Smooth muscle cell (in vitro differentiated cells): Measurements from ENCODE around the gene NPC1. TPM values are rescaled to one million over a fixed set of nuclear protein-coding genes. Genes with fewer than 3 reads are reported as not detected.

Source experiments
- DNase-seq: peaks from one replicate; lab custom pipeline; 2025; ENCODE audit not compliant: unreplicated experiment; lab: John Stamatoyannopoulos, UW
- H2AFZ ChIP-seq: fragments of 200-600 bp; sonication (generic); 2 replicates; pipeline ENCODE4 v1.6.0; 2016; ENCODE audit warnings: antibody characterized with exemption, low read depth, mild to moderate bottlenecking
- H3F3A ChIP-seq: fragments of 200-600 bp; sonication (generic); 2 replicates; pipeline ENCODE4 v1.6.0; 2017; ENCODE audit warnings: antibody characterized with exemption, low read depth
- H3K27ac ChIP-seq: fragments of 200-600 bp; sonication (generic); 2 replicates; pipeline ENCODE4 v1.5.1; 2016; ENCODE audit warnings: low read depth, mild to moderate bottlenecking
- H3K27me3 ChIP-seq: fragments of 200-600 bp; sonication (generic); 2 replicates; pipeline ENCODE4 v1.6.1; 2016; ENCODE audit warnings: low read depth, mild to moderate bottlenecking
- H3K36me3 ChIP-seq: fragments of 200-600 bp; sonication (generic); 2 replicates; pipeline ENCODE4 v1.5.1; 2016; ENCODE audit warnings: low read depth
- H3K4me1 ChIP-seq: fragments of 200-600 bp; sonication (generic); 2 replicates; pipeline ENCODE4 v1.5.1; 2016; ENCODE audit warnings: low read depth
- H3K4me2 ChIP-seq: fragments of 200-600 bp; sonication (generic); 2 replicates; pipeline ENCODE4 v1.6.0; 2016; ENCODE audit warnings: mild to moderate bottlenecking
- H3K4me3 ChIP-seq: fragments of 200-600 bp; sonication (generic); 2 replicates; pipeline ENCODE4 v1.5.1; 2016; ENCODE audit warnings: mild to moderate bottlenecking
- H3K79me2 ChIP-seq: fragments of 200-600 bp; sonication (generic); 2 replicates; pipeline ENCODE4 v1.6.0; 2016; ENCODE audit warnings: low read depth, mild to moderate bottlenecking
- H3K9ac ChIP-seq: fragments of 200-600 bp; sonication (generic); 2 replicates; pipeline ENCODE4 v1.6.0; 2016; ENCODE audit warnings: low read depth
- H3K9me3 ChIP-seq: fragments of 200-600 bp; sonication (generic); replicated peaks from 2 replicates; pipeline ENCODE4 v1.5.1; 2016; ENCODE audit warnings: low read depth
- H4K20me1 ChIP-seq: fragments of 200-600 bp; sonication (generic); 2 replicates; pipeline ENCODE4 v1.6.0; 2016; ENCODE audit warnings: low read depth
- WGBS: methylation state at CpG from one replicate; pipeline ENCODE4 v1.1.7; 2016; ENCODE audit warnings: low lambda C conversion rate; 5-methylcytosine and 5-hydroxymethylcytosine counted together
- polyA plus RNA-seq: library from polyadenylated mRNA; unstranded; fragments of >200 nt; fragmentation: Nextera tagmentation; extraction: Ambion mirVana; gene quantifications from 2 replicates; pipeline ENCODE4 v1.2.1, GENCODE V29; 2016
- total RNA-seq: library from RNA; depleted of rRNA; stranded (reverse); fragments of >200 nt; gene quantifications from 2 replicates; pipeline ENCODE4 v1.2.3, GENCODE V29; 2014
- TF ChIP-seq, protein P1 (sequence below): fragments of 200-600 bp; sonication (generic); IDR thresholded peaks from 2 replicates; pipeline ENCODE4 v1.5.1; 2017; ENCODE audit warnings: borderline replicate concordance, mild to moderate bottlenecking, antibody characterized with exemption; ENCODE audit not compliant: insufficient read depth, poor library complexity, severe bottlenecking

Gene NPC1
- total and polyA plus RNA-seq, 2 experiments from 2014 or later, result 29.9 to 55.5 TPM

DNA sequence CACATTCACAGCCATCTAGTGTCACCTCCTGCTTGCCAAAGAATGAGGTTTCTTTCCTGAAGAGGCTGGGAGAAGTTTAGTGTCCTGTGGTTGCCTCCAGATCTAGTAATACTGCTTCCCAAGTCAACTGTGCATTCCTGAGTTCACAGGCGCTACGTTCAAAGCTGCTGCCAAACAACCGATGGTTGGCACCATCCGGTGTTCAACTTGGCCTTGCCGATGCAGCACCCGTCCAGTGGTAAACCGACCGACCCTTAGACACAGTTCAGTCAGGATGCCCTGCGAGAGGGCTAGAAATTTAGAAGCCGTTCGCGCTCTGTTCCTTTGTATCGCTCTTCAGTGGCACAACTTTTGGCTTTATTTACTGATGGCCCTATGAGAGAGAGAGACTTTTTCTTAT is 54.4 kb downstream of the NPC1 start:
- TF ChIP-seq, protein P1, sequence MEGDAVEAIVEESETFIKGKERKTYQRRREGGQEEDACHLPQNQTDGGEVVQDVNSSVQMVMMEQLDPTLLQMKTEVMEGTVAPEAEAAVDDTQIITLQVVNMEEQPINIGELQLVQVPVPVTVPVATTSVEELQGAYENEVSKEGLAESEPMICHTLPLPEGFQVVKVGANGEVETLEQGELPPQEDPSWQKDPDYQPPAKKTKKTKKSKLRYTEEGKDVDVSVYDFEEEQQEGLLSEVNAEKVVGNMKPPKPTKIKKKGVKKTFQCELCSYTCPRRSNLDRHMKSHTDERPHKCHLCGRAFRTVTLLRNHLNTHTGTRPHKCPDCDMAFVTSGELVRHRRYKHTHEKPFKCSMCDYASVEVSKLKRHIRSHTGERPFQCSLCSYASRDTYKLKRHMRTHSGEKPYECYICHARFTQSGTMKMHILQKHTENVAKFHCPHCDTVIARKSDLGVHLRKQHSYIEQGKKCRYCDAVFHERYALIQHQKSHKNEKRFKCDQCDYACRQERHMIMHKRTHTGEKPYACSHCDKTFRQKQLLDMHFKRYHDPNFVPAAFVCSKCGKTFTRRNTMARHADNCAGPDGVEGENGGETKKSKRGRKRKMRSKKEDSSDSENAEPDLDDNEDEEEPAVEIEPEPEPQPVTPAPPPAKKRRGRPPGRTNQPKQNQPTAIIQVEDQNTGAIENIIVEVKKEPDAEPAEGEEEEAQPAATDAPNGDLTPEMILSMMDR, result no peak
- no peaks in the 10 kb centered on the region for H3K9me3 ChIP-seq
- H3K27ac ChIP-seq, result no peak overlapping the region
- no peak for DNase-seq
- H3K4me3 ChIP-seq, result no peak overlapping the region
- no peaks in the 10 kb centered on the region for H3K79me2 ChIP-seq
- 98% methylated on average over 13 of the region's 13 CpGs for WGBS
- H3K4me1 ChIP-seq, result no peaks in the 10 kb centered on the region
- no peaks in the 10 kb centered on the region for H3K27me3 ChIP-seq
- no peak overlapping the region for H3K9ac ChIP-seq
- H3K4me2 ChIP-seq, result no peak overlapping the region
- H2AFZ ChIP-seq, result no peak overlapping the region
- peaks cover 26% of the 10 kb centered on the region for H3F3A ChIP-seq
- peaks cover under 1% of the 10 kb centered on the region for H4K20me1 ChIP-seq
- H3K36me3 ChIP-seq, result peaks cover 11% of the 10 kb centered on the region

DNA sequence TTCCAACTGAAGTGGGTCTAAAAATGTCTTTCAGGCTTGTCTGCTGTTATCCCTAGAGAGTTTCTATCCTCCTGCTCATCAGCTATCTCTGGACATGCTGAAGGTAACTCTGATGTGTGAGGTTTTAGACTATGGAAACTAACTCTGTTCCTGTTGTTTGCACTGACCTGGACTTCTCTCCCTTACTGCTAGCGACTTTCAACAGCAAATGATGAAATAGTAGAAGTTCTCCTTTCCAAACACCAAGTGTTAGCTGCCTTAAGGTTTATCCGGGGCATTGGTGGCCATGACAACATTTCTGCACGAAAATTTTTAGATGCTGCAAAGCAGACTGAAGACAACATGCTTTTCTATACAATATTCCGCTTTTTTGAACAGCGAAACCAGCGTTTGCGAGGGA is 56.1 kb downstream of the NPC1 start:
- Histone ChIP-seq H4K20me1 (no peaks in the 10 kb centered on the region), H3K4me1 (peaks cover 6% of the 10 kb centered on the region), H3K4me3 (no peak overlapping the region), H3K4me2 (no peak overlapping the region), H3K9ac (no peak overlapping the region), H3K9me3 (no peaks in the 10 kb centered on the region), H3K27me3 (no peaks in the 10 kb centered on the region), H3K27ac (peak overlapping the region; percentile 87), H2AFZ (no peak overlapping the region), H3K36me3 (peaks cover 11% of the 10 kb centered on the region), H3K79me2 (no peaks in the 10 kb centered on the region), H3F3A (peaks cover 26% of the 10 kb centered on the region)
- DNase-seq, result no peak
- WGBS, result 96% methylated on average over 7 of the region's 7 CpGs
- TF ChIP-seq, protein P1, result no peak

DNA sequence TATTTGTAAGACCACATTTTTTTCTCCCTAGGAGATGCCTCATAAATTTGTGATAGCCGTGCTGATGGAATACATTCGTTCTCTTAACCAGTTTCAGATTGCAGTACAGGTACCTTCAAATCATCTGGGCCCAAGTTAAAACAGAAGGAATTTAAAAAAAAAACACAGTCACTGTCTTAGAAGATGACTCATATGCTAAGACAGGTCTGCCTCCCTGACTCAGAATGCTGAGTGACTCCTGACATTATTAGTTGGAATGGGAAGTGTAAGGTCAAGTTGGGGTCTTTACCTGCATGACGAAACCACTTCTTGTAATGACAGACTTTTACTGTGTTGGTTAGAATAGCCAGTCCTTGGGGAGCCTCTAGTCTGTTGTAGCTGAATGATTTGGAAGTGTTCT is 56.7 kb downstream of the NPC1 start:
- H3K27ac ChIP-seq, result peak overlapping the region; percentile 87
- peaks cover 6% of the 10 kb centered on the region for H3K4me1 ChIP-seq
- no peaks in the 10 kb centered on the region for H3K9me3 ChIP-seq
- H3K27me3 ChIP-seq, result no peaks in the 10 kb centered on the region
- H3F3A ChIP-seq, result peaks cover 26% of the 10 kb centered on the region
- peaks cover 11% of the 10 kb centered on the region for H3K36me3 ChIP-seq
- H3K4me2 ChIP-seq, result no peak overlapping the region
- H3K9ac ChIP-seq, result no peak overlapping the region
- 59% methylated on average over 3 of the region's 3 CpGs for WGBS
- no peak overlapping the region for H3K4me3 ChIP-seq
- DNase-seq, result no peak
- H4K20me1 ChIP-seq, result no peaks in the 10 kb centered on the region
- H2AFZ ChIP-seq, result no peak overlapping the region
- H3K79me2 ChIP-seq, result no peaks in the 10 kb centered on the region
- TF ChIP-seq, protein P1, result no peak
